A549 (cell line): ENCODE data around the gene CNTN1. TPM values are rescaled to one million over a fixed set of nuclear protein-coding genes. Genes with fewer than 3 reads are reported as not detected.
A peak's percentile ranks its signal among the peaks of the same experiment; 100 is the strongest.

Experiments
- ATAC-seq, 2 experiments: fragments of 200-7000 bp in 1 of 2; fragments of >200 bp in 1 of 2; cut with Nextera tagmentation in 1 of 2; cut with Tn5 transposase in 1 of 2; 3 replicates each; pipeline versions ENCODE4 v1.8.0 to v1.9.1; 2018 to 2020; ENCODE audit warnings: mild to moderate bottlenecking in 1 of 2, moderate library complexity in 1 of 2
- CTCF ChIA-PET: fragments of 300-600 bp; sonication (Branson Sonifier 250); formaldehyde crosslinking; extraction: SDS; loops from one replicate; lab custom pipeline; 2021; ENCODE audit warnings: antibody characterized with exemption, inconsistent platforms; lab: Yijun Ruan, JAX
- POLR2A ChIA-PET: fragments of 350-600 bp; formaldehyde crosslinking; extraction: SDS; loops from one replicate; lab custom pipeline; 2021; ENCODE audit warnings: antibody characterized with exemption, inconsistent platforms; lab: Yijun Ruan, JAX
- DNase-seq, 2 experiments: peaks; one replicate each; pipeline versions ENCODE4 v3.0.0 to v3.0.0-alpha.2; 2011 to 2016; ENCODE audit warnings: low read depth in 1 of 2, low spot score in 1 of 2
- FAIRE-seq: peaks from 2 replicates; lab custom pipeline; 2011; peaks lifted over from hg19 to GRCh38; lab: Jason Lieb, UNC
- H3K27ac ChIP-seq, 2 experiments: fragments of >200 bp; sonication (Bioruptor Twin); formaldehyde crosslinking; 3 replicates each; pipeline ENCODE4 v1.5.1; 2016 to 2017
- H3K4me1 ChIP-seq: fragments of >200 bp; sonication (Bioruptor Twin); formaldehyde crosslinking; 3 replicates; pipeline ENCODE4 v1.6.1; 2016
- H3K4me2 ChIP-seq: fragments of >200 bp; sonication (Bioruptor Twin); formaldehyde crosslinking; 3 replicates; pipeline ENCODE4 v1.6.1; 2016
- H3K4me3 ChIP-seq: fragments of >200 bp; sonication (Bioruptor Twin); formaldehyde crosslinking; 3 replicates; pipeline ENCODE4 v1.5.1; 2016
- H3K9me3 ChIP-seq: fragments of >200 bp; sonication (Bioruptor Twin); formaldehyde crosslinking; 3 replicates; pipeline ENCODE4 v1.6.1; 2016
- BHLHE40 ChIP-seq: IDR thresholded peaks from 2 replicates; pipeline ENCODE4 v1.6.1; 2012; ENCODE audit warnings: low read depth, low read length, inconsistent platforms
- CEBPB ChIP-seq, 2 experiments: fragments of >200 bp in 1 of 2; sonication (Bioruptor Twin) in 1 of 2; formaldehyde crosslinking in 1 of 2; IDR thresholded peaks; 2 replicates each; pipeline ENCODE4 v1.6.1; 2012 to 2016
- CHD4 ChIP-seq: fragments of 200-600 bp; sonication (generic); IDR thresholded peaks from 2 replicates; pipeline ENCODE4 v1.6.1; 2016; ENCODE audit warnings: antibody characterized with exemption, mild to moderate bottlenecking, borderline replicate concordance
- ESRRA ChIP-seq: fragments of 150-350 bp; IDR thresholded peaks from 2 replicates; pipeline ENCODE4 v1.6.1; 2014; ENCODE audit warnings: mild to moderate bottlenecking, low read length, borderline replicate concordance
- FOSL2 ChIP-seq, 2 experiments: fragments of 450-650 bp in 1 of 2; fragments of >200 bp in 1 of 2; sonication (Bioruptor Twin) in 1 of 2; formaldehyde crosslinking; IDR thresholded peaks; 2 replicates each; pipeline versions ENCODE4 v1.5.0 to v1.6.1; 2016 to 2020; ENCODE audit warnings: mild to moderate bottlenecking in 1 of 2, moderate library complexity in 1 of 2
- GATA3 ChIP-seq: IDR thresholded peaks from 2 replicates; pipeline ENCODE4 v1.6.1; 2012; ENCODE audit warnings: borderline replicate concordance
- HDAC2 ChIP-seq: fragments of 200-600 bp; sonication (generic); IDR thresholded peaks from 2 replicates; pipeline ENCODE4 v1.6.1; 2016
- HEYL ChIP-seq: fragments of 250-450 bp; sonication (Bioruptor Pico); IDR thresholded peaks from 2 replicates; pipeline ENCODE4 v1.8.0; 2021; ENCODE audit warnings: mild to moderate bottlenecking, moderate library complexity
- HOXA7 ChIP-seq: fragments of 250-450 bp; sonication (Bioruptor Pico); IDR thresholded peaks from 2 replicates; pipeline ENCODE4 v1.5.0; 2020; ENCODE audit warnings: mild to moderate bottlenecking, moderate library complexity
- HOXB5 ChIP-seq: fragments of 250-450 bp; sonication (Bioruptor Pico); IDR thresholded peaks from 2 replicates; pipeline ENCODE4 v1.5.0; 2020; ENCODE audit warnings: mild to moderate bottlenecking, moderate library complexity
- JUN ChIP-seq, 2 experiments: fragments of >200 bp; sonication (Bioruptor Twin); formaldehyde crosslinking; IDR thresholded peaks; 2 replicates in 1 of 2; 3 replicates in 1 of 2; pipeline ENCODE4 v1.6.1; 2016 to 2017
- KDM1A ChIP-seq: fragments of 200-600 bp; sonication (generic); IDR thresholded peaks from 2 replicates; pipeline ENCODE4 v1.6.1; 2016; ENCODE audit warnings: low read depth, mild to moderate bottlenecking
- MAFK ChIP-seq: fragments of 450-650 bp; IDR thresholded peaks from 2 replicates; pipeline ENCODE4 v1.6.1; 2014; ENCODE audit not compliant: partially characterized antibody
- MAZ ChIP-seq: fragments of 150-350 bp; IDR thresholded peaks from 2 replicates; pipeline ENCODE4 v1.6.1; 2014; ENCODE audit warnings: antibody characterized with exemption, low read depth, low read length, borderline replicate concordance
- NR3C1 ChIP-seq: fragments of >200 bp; sonication (Bioruptor Twin); formaldehyde crosslinking; IDR thresholded peaks from 3 replicates; pipeline ENCODE4 v1.6.1; 2017
- PHF8 ChIP-seq: fragments of 200-600 bp; sonication (generic); IDR thresholded peaks from 2 replicates; pipeline ENCODE4 v1.6.1; 2016; ENCODE audit warnings: low read depth, mild to moderate bottlenecking, antibody characterized with exemption, moderate library complexity, borderline replicate concordance
- POLR2A ChIP-seq: IDR thresholded peaks from 2 replicates; pipeline ENCODE4 v1.6.1; 2012; ENCODE audit warnings: mild to moderate bottlenecking, low read length
- POLR2AphosphoS2 ChIP-seq: conservative IDR thresholded peaks from 2 replicates; pipeline ENCODE4 v1.6.1; 2012; ENCODE audit warnings: low read length, improper control_type of control experiment, inconsistent platforms
- RARB ChIP-seq: fragments of 250-450 bp; sonication (Bioruptor Pico); IDR thresholded peaks from 2 replicates; pipeline ENCODE4 v1.8.0; 2021; ENCODE audit warnings: mild to moderate bottlenecking, moderate library complexity
- RNF2 ChIP-seq: fragments of 200-600 bp; sonication (generic); IDR thresholded peaks from 2 replicates; pipeline ENCODE4 v1.6.1; 2016; ENCODE audit warnings: low read depth, mild to moderate bottlenecking, antibody characterized with exemption, moderate library complexity, borderline replicate concordance
- TFCP2L1 ChIP-seq: fragments of 250-450 bp; sonication (Bioruptor Pico); IDR thresholded peaks from 2 replicates; pipeline ENCODE4 v1.5.0; 2021; ENCODE audit warnings: mild to moderate bottlenecking
- TP53 ChIP-seq: fragments of 250-450 bp; sonication (Bioruptor Pico); IDR thresholded peaks from 2 replicates; pipeline ENCODE4 v1.5.0; 2021; ENCODE audit warnings: mild to moderate bottlenecking, moderate library complexity
- ZFP36 ChIP-seq: fragments of 450-650 bp; IDR thresholded peaks from 2 replicates; pipeline ENCODE4 v1.6.1; 2014; ENCODE audit warnings: borderline replicate concordance; ENCODE audit not compliant: partially characterized antibody
- ZSCAN20 ChIP-seq: fragments of 250-450 bp; sonication (Bioruptor Pico); IDR thresholded peaks from 2 replicates; pipeline ENCODE4 v1.8.0; 2022; ENCODE audit warnings: mild to moderate bottlenecking, moderate library complexity
- WGBS: methylation state at CpG from one replicate; pipeline ENCODE4 v1.1.6; 2017; ENCODE audit errors: missing lambda C conversion rate; 5-methylcytosine and 5-hydroxymethylcytosine counted together
- polyA plus RNA-seq, 4 experiments: library from polyadenylated mRNA; depleted of rRNA in 3 of 4; stranded (reverse); fragments of >200 nt; fragmentation: RNase III in 1 of 4; extraction: RNeasy Plus Mini Kit Qiagen cat#74134 plus additional on column Dnase treatment in 1 of 4; gene quantifications; 2 replicates in 3 of 4; 3 replicates in 1 of 4; pipeline ENCODE4 v1.2.3, GENCODE V29; 2011 to 2017
- TF ChIP-seq, protein P1 (sequence below): fragments of 150-350 bp; IDR thresholded peaks from 2 replicates; pipeline ENCODE4 v1.6.1; 2014; ENCODE audit warnings: low read depth, mild to moderate bottlenecking, low read length
- TF ChIP-seq, protein P2 (sequence below): fragments of 200-600 bp; sonication (generic); IDR thresholded peaks from 2 replicates; pipeline ENCODE4 v1.6.1; 2016; ENCODE audit warnings: antibody characterized with exemption, mild to moderate bottlenecking, moderate library complexity
- TF ChIP-seq, protein P3 (sequence below): IDR thresholded peaks from 2 replicates; pipeline ENCODE4 v1.6.1; 2012

CNTN1 gene
- polyA plus RNA-seq, 2 of the 4 experiments (the other 2 are of a cell fraction) = 69.7 to 175 TPM

DNA sequence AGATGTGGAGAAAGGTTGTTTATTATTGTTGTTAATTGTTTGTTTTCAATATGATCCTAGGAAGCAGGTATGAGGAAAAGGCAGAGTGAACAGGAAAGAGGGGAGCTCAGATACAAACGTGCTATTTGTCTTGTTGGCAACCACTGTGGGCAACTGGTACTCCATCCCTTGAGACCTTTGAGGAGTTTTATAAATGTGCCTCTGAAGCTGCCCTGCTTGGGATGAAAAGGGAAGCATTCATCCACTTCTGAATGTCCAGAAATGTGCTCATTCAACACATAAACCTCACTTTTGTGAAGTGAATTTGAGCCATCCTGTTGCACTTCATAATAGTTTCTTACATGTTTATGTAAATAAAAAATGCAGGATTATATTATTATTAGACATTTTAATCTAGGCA is 331.6 kb downstream of the CNTN1 start (continued):
- TF ChIP-seq RNF2 = no peak
- no peak for TF ChIP-seq ZSCAN20 (CRISPR knock-in tag)
- TF ChIP-seq POLR2A = no peak
- TF ChIP-seq GATA3 = no peak
- no peak for TF ChIP-seq BHLHE40
- no peak for TF ChIP-seq POLR2AphosphoS2
- TF ChIP-seq FOSL2 (IDR thresholded peaks at IDR 0.05) = no peak
- TF ChIP-seq FOSL2 (CRISPR knock-in tag; IDR thresholded peaks at IDR 0.05) = no peak

DNA sequence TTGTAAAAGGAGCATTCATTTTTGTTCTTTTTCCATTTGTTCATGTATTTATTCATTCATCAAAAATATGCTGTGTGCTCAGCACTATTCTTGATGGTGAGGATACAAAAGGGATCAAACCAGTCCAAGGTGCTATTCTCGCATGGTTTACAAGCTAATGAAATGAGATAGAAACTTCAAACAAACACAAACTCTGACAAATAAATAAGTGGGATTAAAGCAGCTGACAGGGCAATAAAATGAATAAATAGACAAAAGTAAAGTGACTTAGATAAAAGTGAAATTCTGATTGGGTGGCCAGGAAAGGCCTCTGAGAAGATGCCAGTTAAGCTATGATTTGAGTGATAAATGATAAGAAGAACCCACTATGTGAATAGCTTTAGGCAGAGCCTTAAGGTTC is 333.9 kb downstream of the CNTN1 start:
- Histone ChIP-seq H3K4me2 (no peak overlapping the region), H3K4me1 (no peaks in the 10 kb centered on the region), H3K4me3 (no peak overlapping the region), H3K9me3 (no peaks in the 10 kb centered on the region), H3K27ac (no peak overlapping the region)
- ChIA-PET CTCF (no interaction called here), POLR2A (no interaction called here)
- DNase-seq (no peak), FAIRE-seq (no peak), ATAC-seq (no peak)
- WGBS = 92% methylated on average over 1 of the region's 1 CpG
- TF ChIP-seq MAZ = no peak
- TF ChIP-seq RARB (CRISPR knock-in tag) = no peak
- peak; percentile 50 for TF ChIP-seq MAFK

DNA sequence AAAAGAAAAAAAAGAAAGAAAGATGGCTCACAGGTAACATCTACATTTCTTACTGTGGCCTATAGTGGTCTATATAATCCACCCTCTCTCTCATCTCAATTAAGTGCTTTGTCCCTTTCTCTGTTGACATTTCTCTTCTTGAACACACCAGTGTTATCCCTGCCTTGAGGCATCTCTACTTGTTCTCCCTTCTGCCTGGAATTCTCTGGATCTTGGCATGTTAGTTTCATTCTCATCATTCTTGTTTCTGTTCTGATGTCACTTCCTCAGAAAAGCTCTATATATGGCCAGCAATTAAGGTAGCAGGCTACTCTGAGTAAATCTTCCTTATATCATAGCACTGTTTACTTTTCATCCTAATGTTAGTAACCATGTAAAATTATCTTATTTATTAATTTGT is 340.1 kb downstream of the CNTN1 start:
- CTCF ChIA-PET = no interaction called here

More for the DNA sequence above, 340.1 kb downstream of the CNTN1 start:
- no peaks in the 10 kb centered on the region for H3K9me3 ChIP-seq
- FAIRE-seq = no peak
- no peak overlapping the region for H3K4me3 ChIP-seq
- DNase-seq = no peak
- POLR2A ChIA-PET = no interaction called here
- H3K27ac ChIP-seq = no peak overlapping the region
- ATAC-seq = no peak
- no peak overlapping the region for H3K4me2 ChIP-seq
- TF ChIP-seq HEYL (CRISPR knock-in tag) = no peak
- TF ChIP-seq TFCP2L1 (CRISPR knock-in tag) = no peak
- TF ChIP-seq PHF8 = no peak
- TF ChIP-seq, protein P1, sequence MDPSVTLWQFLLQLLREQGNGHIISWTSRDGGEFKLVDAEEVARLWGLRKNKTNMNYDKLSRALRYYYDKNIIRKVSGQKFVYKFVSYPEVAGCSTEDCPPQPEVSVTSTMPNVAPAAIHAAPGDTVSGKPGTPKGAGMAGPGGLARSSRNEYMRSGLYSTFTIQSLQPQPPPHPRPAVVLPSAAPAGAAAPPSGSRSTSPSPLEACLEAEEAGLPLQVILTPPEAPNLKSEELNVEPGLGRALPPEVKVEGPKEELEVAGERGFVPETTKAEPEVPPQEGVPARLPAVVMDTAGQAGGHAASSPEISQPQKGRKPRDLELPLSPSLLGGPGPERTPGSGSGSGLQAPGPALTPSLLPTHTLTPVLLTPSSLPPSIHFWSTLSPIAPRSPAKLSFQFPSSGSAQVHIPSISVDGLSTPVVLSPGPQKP = no peak
- no peak for TF ChIP-seq POLR2A
- no peak for TF ChIP-seq KDM1A
- no peak for TF ChIP-seq JUN (IDR thresholded peaks at IDR 0.05)
- TF ChIP-seq HDAC2 = no peak
- TF ChIP-seq, protein P2, sequence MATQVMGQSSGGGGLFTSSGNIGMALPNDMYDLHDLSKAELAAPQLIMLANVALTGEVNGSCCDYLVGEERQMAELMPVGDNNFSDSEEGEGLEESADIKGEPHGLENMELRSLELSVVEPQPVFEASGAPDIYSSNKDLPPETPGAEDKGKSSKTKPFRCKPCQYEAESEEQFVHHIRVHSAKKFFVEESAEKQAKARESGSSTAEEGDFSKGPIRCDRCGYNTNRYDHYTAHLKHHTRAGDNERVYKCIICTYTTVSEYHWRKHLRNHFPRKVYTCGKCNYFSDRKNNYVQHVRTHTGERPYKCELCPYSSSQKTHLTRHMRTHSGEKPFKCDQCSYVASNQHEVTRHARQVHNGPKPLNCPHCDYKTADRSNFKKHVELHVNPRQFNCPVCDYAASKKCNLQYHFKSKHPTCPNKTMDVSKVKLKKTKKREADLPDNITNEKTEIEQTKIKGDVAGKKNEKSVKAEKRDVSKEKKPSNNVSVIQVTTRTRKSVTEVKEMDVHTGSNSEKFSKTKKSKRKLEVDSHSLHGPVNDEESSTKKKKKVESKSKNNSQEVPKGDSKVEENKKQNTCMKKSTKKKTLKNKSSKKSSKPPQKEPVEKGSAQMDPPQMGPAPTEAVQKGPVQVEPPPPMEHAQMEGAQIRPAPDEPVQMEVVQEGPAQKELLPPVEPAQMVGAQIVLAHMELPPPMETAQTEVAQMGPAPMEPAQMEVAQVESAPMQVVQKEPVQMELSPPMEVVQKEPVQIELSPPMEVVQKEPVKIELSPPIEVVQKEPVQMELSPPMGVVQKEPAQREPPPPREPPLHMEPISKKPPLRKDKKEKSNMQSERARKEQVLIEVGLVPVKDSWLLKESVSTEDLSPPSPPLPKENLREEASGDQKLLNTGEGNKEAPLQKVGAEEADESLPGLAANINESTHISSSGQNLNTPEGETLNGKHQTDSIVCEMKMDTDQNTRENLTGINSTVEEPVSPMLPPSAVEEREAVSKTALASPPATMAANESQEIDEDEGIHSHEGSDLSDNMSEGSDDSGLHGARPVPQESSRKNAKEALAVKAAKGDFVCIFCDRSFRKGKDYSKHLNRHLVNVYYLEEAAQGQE = no peak
- TF ChIP-seq, protein P3, sequence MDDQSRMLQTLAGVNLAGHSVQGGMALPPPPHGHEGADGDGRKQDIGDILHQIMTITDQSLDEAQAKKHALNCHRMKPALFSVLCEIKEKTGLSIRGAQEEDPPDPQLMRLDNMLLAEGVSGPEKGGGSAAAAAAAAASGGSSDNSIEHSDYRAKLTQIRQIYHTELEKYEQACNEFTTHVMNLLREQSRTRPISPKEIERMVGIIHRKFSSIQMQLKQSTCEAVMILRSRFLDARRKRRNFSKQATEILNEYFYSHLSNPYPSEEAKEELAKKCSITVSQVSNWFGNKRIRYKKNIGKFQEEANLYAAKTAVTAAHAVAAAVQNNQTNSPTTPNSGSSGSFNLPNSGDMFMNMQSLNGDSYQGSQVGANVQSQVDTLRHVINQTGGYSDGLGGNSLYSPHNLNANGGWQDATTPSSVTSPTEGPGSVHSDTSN = no peak
- no peak for TF ChIP-seq HOXA7 (CRISPR knock-in tag)
- no peak for TF ChIP-seq TP53
- no peak for TF ChIP-seq NR3C1
- TF ChIP-seq HOXB5 (CRISPR knock-in tag) = no peak
- no peak for TF ChIP-seq BHLHE40
- TF ChIP-seq MAFK = no peak
- no peak for TF ChIP-seq CHD4
- no peak for TF ChIP-seq ZFP36
- TF ChIP-seq ESRRA = no peak
- TF ChIP-seq CEBPB (IDR thresholded peaks at IDR 0.05) = no peak
- H3K4me1 ChIP-seq = no peaks in the 10 kb centered on the region
